ENCODE data around the gene PHLDB3. TPM values are rescaled to one million over a fixed set of nuclear protein-coding genes. Genes with fewer than 3 reads are reported as not detected.
A peak's percentile ranks its signal among the peaks of the same experiment; 100 is the strongest.
"Not testable (repeated sequence)": the region's sequence is repeated elsewhere in the genome, so short reads cannot be mapped to it uniquely, and the experiment has no call there.

The PHLDB3 gene
- total RNA-seq, 3 donors from 2014 or later: 7.5 to 19.5 (median 15.1) TPM

- intact Hi-C loops (cut with DNase I; ENCODE audit: low total_unique reads): no loop called here
- no peak overlapping the region for H3K4me3 ChIP-seq
- no peaks in the 10 kb centered on the region for H3K27me3 ChIP-seq
- DNase-seq (ENCODE audit: low spot score in 2 of 2): peak in 1 of 2 donors; percentile 33
- peaks cover 4 to 8% of the 10 kb centered on the region in 2 donors for H3K4me1 ChIP-seq
- H3K27ac ChIP-seq: peak overlapping the region; percentile 67 to 95
- no peak for TF ChIP-seq CTCF (IDR thresholded peaks at IDR 0.05)
- TF ChIP-seq POLR2A (IDR thresholded peaks at IDR 0.05): no peak
- TF ChIP-seq POLR2AphosphoS5 (IDR thresholded peaks at IDR 0.05): peak in 1 of 3 donors; percentile 18
- no peaks in the 10 kb centered on the region for H3K36me3 ChIP-seq
- no peaks in the 10 kb centered on the region for H3K9me3 ChIP-seq
Observed at GRCh38 chr19:43522929-43523328, 18.4 kb upstream of the PHLDB3 start.

GRCh38 chr19:43519436-43520088 is 15.0 kb upstream of the PHLDB3 start:
- intact Hi-C loops (cut with DNase I; ENCODE audit: low total_unique reads): loop anchor here (5.0 kb wide), 1 partner anchor 62 kb away; no protein-coding TSS in a partner anchor
- Histone ChIP-seq H3K4me3 (no peak overlapping the region), H3K36me3 (no peaks in the 10 kb centered on the region), H3K9me3 (no peaks in the 10 kb centered on the region), H3K27ac (no peak overlapping the region), H3K4me1 (peaks cover 2 to 3% of the 10 kb centered on the region in 2 donors), H3K27me3 (no peaks in the 10 kb centered on the region)
- TF ChIP-seq CTCF (IDR thresholded peaks at IDR 0.05) (peak; percentile 56 to 93 (median 92)), POLR2A (IDR thresholded peaks at IDR 0.05) (no peak), POLR2AphosphoS5 (IDR thresholded peaks at IDR 0.05) (no peak)
- peak in 1 of 2 donors; percentile 58 for DNase-seq (ENCODE audit: low spot score in 2 of 2)

- no peak for TF ChIP-seq POLR2AphosphoS5 (IDR thresholded peaks at IDR 0.05)
- no peak for TF ChIP-seq CTCF (IDR thresholded peaks at IDR 0.05)
- intact Hi-C loops (cut with DNase I; ENCODE audit: low total_unique reads): loop anchor here (5.0 kb wide), 1 partner anchor 61 kb away; no protein-coding TSS in a partner anchor
- Histone ChIP-seq H3K4me1 (no peaks in the 10 kb centered on the region), H3K36me3 (no peaks in the 10 kb centered on the region), H3K9me3 (no peaks in the 10 kb centered on the region), H3K27me3 (no peaks in the 10 kb centered on the region), H3K4me3 (no peak overlapping the region), H3K27ac (no peak overlapping the region)
- DNase-seq (ENCODE audit: low spot score in 2 of 2): no peak
Observed at GRCh38 chr19:43518051-43518450, 13.5 kb upstream of the PHLDB3 start.

- H3K36me3 ChIP-seq; H3K4me3 ChIP-seq; H3K9me3 ChIP-seq; intact Hi-C loops (cut with DNase I; ENCODE audit: low total_unique reads); H3K4me1 ChIP-seq; H3K27me3 ChIP-seq; DNase-seq (ENCODE audit: low spot score in 2 of 2); H3K27ac ChIP-seq: not testable (repeated sequence)
Observed at GRCh38 chr19:43512399-43512798, 7.9 kb upstream of the PHLDB3 start.

GRCh38 chr19:43511324-43511723 is 6.8 kb upstream of the PHLDB3 start:
- intact Hi-C loops (cut with DNase I; ENCODE audit: low total_unique reads): no loop called here
- TF ChIP-seq CTCF (IDR thresholded peaks at IDR 0.05) (no peak), POLR2AphosphoS5 (IDR thresholded peaks at IDR 0.05) (no peak), POLR2A (IDR thresholded peaks at IDR 0.05) (no peak)

More at GRCh38 chr19:43511324-43511723, 6.8 kb upstream of the PHLDB3 start:
- no peak for DNase-seq (ENCODE audit: low spot score in 2 of 2)
- Histone ChIP-seq H3K36me3 (no peaks in the 10 kb centered on the region), H3K9me3 (no peaks in the 10 kb centered on the region), H3K27ac (no peak overlapping the region), H3K4me3 (no peak overlapping the region), H3K27me3 (no peaks in the 10 kb centered on the region), H3K4me1 (no peaks in the 10 kb centered on the region)

Data from breast epithelium (tissue), 4 donors.